PC-9 (cell line): ENCODE data around the gene TMEM51. TPM values are rescaled to one million over a fixed set of nuclear protein-coding genes. Genes with fewer than 3 reads are reported as not detected.

Source experiments
- BruUV-seq: library from RNA; stranded (reverse); fragments of 400-500 nt; replicated peaks from 2 replicates; lab custom pipeline; 2021; lab: Mats Ljungman, UMichigan
- CTCF ChIA-PET: fragments of 300-600 bp; sonication (Branson Sonifier 250); formaldehyde crosslinking; loops from one replicate; lab custom pipeline; 2022; ENCODE audit warnings: antibody characterized with exemption; lab: Charles Lee
- POLR2A ChIA-PET: fragments of 300-600 bp; sonication (Branson Sonifier 250); formaldehyde crosslinking; loops from one replicate; lab custom pipeline; 2022; ENCODE audit warnings: antibody characterized with exemption; ENCODE audit not compliant: unreplicated experiment; lab: Charles Lee
- DNase-seq, 2 experiments: peaks; one replicate each; pipeline versions ENCODE4 v3.0.0 to v3.0.0-alpha.2; 2015 to 2022; ENCODE audit warnings: mixed read lengths in 1 of 2
- H2AFZ ChIP-seq: fragments of 200-600 bp; sonication (generic); 2 replicates; pipeline ENCODE4 v1.8.1; 2017; ENCODE audit warnings: antibody characterized with exemption
- H3F3A ChIP-seq: fragments of 200-600 bp; sonication (generic); 2 replicates; pipeline ENCODE4 v1.8.1; 2017; ENCODE audit warnings: antibody characterized with exemption, mild to moderate bottlenecking, low read depth; ENCODE audit not compliant: insufficient read depth
- H3K27ac ChIP-seq: fragments of 200-600 bp; sonication (generic); 2 replicates; pipeline ENCODE4 v1.6.1; 2016; ENCODE audit warnings: mixed run types
- H3K27me3 ChIP-seq: fragments of 200-600 bp; sonication (generic); 2 replicates; pipeline ENCODE4 v1.6.1; 2016; ENCODE audit warnings: low read depth, mixed run types; ENCODE audit not compliant: insufficient read depth
- H3K36me3 ChIP-seq: fragments of 200-600 bp; sonication (generic); 2 replicates; pipeline ENCODE4 v1.6.1; 2016; ENCODE audit warnings: low read depth, mixed run types
- H3K4me1 ChIP-seq: fragments of 200-600 bp; sonication (generic); replicated peaks from 2 replicates; pipeline ENCODE4 v1.6.1; 2016; ENCODE audit warnings: mixed run types; ENCODE audit not compliant: insufficient read depth
- H3K4me2 ChIP-seq: fragments of 200-600 bp; sonication (generic); 2 replicates; pipeline ENCODE4 v1.6.1; 2017; ENCODE audit warnings: mixed run types
- H3K4me3 ChIP-seq: fragments of 200-600 bp; sonication (generic); 2 replicates; pipeline ENCODE4 v1.6.1; 2016; ENCODE audit warnings: mixed run types
- H3K79me2 ChIP-seq: fragments of 200-600 bp; sonication (generic); 2 replicates; pipeline ENCODE4 v1.6.1; 2017; ENCODE audit warnings: low read depth, mixed run types
- H3K9me2 ChIP-seq: fragments of 200-600 bp; sonication (generic); 2 replicates; pipeline ENCODE4 v1.8.1; 2017; ENCODE audit warnings: mild to moderate bottlenecking; ENCODE audit not compliant: insufficient read depth
- H3K9me3 ChIP-seq: fragments of 200-600 bp; sonication (generic); 2 replicates; pipeline ENCODE4 v1.8.1; 2016; ENCODE audit warnings: low read depth; ENCODE audit not compliant: insufficient read depth
- H4K20me1 ChIP-seq: fragments of 200-600 bp; sonication (generic); 2 replicates; pipeline ENCODE4 v1.8.1; 2017; ENCODE audit not compliant: insufficient read depth
- CTCF ChIP-seq: fragments of 200-600 bp; sonication (generic); conservative IDR thresholded peaks from 2 replicates; pipeline ENCODE4 v1.6.1; 2017; ENCODE audit warnings: mixed run types, antibody characterized with exemption, mild to moderate bottlenecking, moderate library complexity
- EZH2 ChIP-seq: fragments of 200-600 bp; sonication (generic); IDR thresholded peaks from 2 replicates; pipeline ENCODE4 v1.8.0; 2017; ENCODE audit warnings: antibody characterized with exemption, low read depth
- intact Hi-C: fragments of 100-400 bp; cut with micrococcal nuclease; formaldehyde crosslinking; loops from one replicate; pipeline ENCODE4 v1.10.0; 2022; ENCODE audit not compliant: unreplicated experiment
- total RNA-seq: library from RNA; stranded (reverse); gene quantifications from 2 replicates; pipeline ENCODE4 v1.2.3, GENCODE V29; 2021

Gene TMEM51
- total RNA-seq, 1 experiment from 2014 or later: 11.7 TPM

GRCh38 chr1:15188130-15188524, 34.6 kb downstream of the TMEM51 start:
- POLR2A ChIA-PET: no interaction called here

GRCh38 chr1:15188678-15189077, 35.1 kb downstream of the TMEM51 start:
- no peaks in the 10 kb centered on the region for H3K36me3 ChIP-seq
- no peak overlapping the region for H3K27ac ChIP-seq
- BruUV-seq: no TSS peak
- H3K4me3 ChIP-seq: no peak overlapping the region
- H3K9me2 ChIP-seq: no peaks in the 10 kb centered on the region
- H3K79me2 ChIP-seq: no peaks in the 10 kb centered on the region
- no peaks in the 10 kb centered on the region for H4K20me1 ChIP-seq
- H3F3A ChIP-seq: no peaks in the 10 kb centered on the region
- CTCF ChIA-PET: no interaction called here
- no peaks in the 10 kb centered on the region for H3K27me3 ChIP-seq
- H2AFZ ChIP-seq: no peak overlapping the region
- POLR2A ChIA-PET: interaction anchor here (0.7 kb wide), 1 partner anchor 28 kb away, joined by 8 read pairs; no protein-coding TSS in a partner anchor
- DNase-seq: no peak
- H3K9me3 ChIP-seq: no peaks in the 10 kb centered on the region
- no peaks in the 10 kb centered on the region for H3K4me1 ChIP-seq
- intact Hi-C loops: no loop called here
- TF ChIP-seq EZH2 (no peak), CTCF (no peak)
- H3K4me2 ChIP-seq: no peak overlapping the region

More at GRCh38 chr1:15188130-15188524, 34.6 kb downstream of the TMEM51 start:
- no peak overlapping the region for H3K4me2 ChIP-seq
- H3K9me2 ChIP-seq: no peaks in the 10 kb centered on the region
- DNase-seq: no peak
- no peaks in the 10 kb centered on the region for H3K4me1 ChIP-seq
- H3K27ac ChIP-seq: no peak overlapping the region
- no TSS peak for BruUV-seq
- no peak overlapping the region for H3K4me3 ChIP-seq
- H4K20me1 ChIP-seq: no peaks in the 10 kb centered on the region
- CTCF ChIA-PET: no interaction called here
- intact Hi-C loops: no loop called here
- H3K27me3 ChIP-seq: no peaks in the 10 kb centered on the region
- no peaks in the 10 kb centered on the region for H3K79me2 ChIP-seq
- H3K36me3 ChIP-seq: no peaks in the 10 kb centered on the region
- H2AFZ ChIP-seq: no peak overlapping the region
- H3K9me3 ChIP-seq: no peaks in the 10 kb centered on the region
- no peaks in the 10 kb centered on the region for H3F3A ChIP-seq
- no peak for TF ChIP-seq CTCF
- TF ChIP-seq EZH2: no peak

- DNase-seq: no peak
- no peak overlapping the region for H2AFZ ChIP-seq
- no peaks in the 10 kb centered on the region for H3K9me3 ChIP-seq
- H3K9me2 ChIP-seq: no peaks in the 10 kb centered on the region
- no peak overlapping the region for H3K4me2 ChIP-seq
- CTCF ChIA-PET: no interaction called here
- no peak overlapping the region for H3K4me3 ChIP-seq
- H3K36me3 ChIP-seq: no peaks in the 10 kb centered on the region
- no peaks in the 10 kb centered on the region for H3F3A ChIP-seq
- intact Hi-C loops: no loop called here
- H3K27ac ChIP-seq: no peak overlapping the region
- POLR2A ChIA-PET: interaction anchor here (0.7 kb wide), 1 partner anchor 27 kb away, joined by 8 read pairs; no protein-coding TSS in a partner anchor
- no peaks in the 10 kb centered on the region for H3K27me3 ChIP-seq
- no peaks in the 10 kb centered on the region for H4K20me1 ChIP-seq
- H3K4me1 ChIP-seq: no peaks in the 10 kb centered on the region
- no TSS peak for BruUV-seq
- no peaks in the 10 kb centered on the region for H3K79me2 ChIP-seq
- TF ChIP-seq CTCF: no peak
- no peak for TF ChIP-seq EZH2
Observed at GRCh38 chr1:15189692-15190370, 36.3 kb downstream of the TMEM51 start.
